LNCaP clone FGC (cell line): ENCODE measurements around the gene ITGB4.

Experiments
- DNase-seq: peaks from one replicate; pipeline ENCODE4 v3.0.0-alpha.2; 2011; ENCODE audit warnings: low read depth
- H3K4me3 ChIP-seq: 2 replicates; pipeline ENCODE4 v1.5.1; 2011; ENCODE audit warnings: mild to moderate bottlenecking, low read depth, low read length, control low read depth
- CTCF ChIP-seq: IDR thresholded peaks from 2 replicates; pipeline ENCODE4 v1.5.1; 2012; ENCODE audit warnings: mild to moderate bottlenecking; ENCODE audit not compliant: control insufficient read depth, insufficient read depth; ENCODE audit errors: extremely low read depth

ITGB4 gene

DNA sequence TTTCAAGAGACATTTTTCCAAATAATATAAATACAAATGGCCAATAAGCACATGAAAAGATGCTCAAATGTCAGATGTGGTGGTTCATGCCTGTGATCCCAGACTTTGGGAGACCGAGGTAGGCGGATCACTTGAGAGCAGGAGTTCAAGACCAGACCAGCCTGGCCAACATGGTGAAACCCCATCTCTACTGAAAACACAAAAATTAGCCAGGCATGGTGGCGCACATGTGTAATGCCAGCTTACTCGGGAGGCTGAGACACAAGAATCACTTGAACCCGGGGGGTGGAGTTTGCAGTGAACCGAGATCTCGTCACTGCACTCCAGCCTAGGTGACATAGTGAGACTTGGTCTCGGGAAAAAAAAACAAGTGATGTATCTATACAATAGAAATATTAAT, 46.6 kb downstream of the ITGB4 start:
- TF ChIP-seq CTCF: no peak
- H3K4me3 ChIP-seq: no peak overlapping the region
- no peak for DNase-seq

DNA sequence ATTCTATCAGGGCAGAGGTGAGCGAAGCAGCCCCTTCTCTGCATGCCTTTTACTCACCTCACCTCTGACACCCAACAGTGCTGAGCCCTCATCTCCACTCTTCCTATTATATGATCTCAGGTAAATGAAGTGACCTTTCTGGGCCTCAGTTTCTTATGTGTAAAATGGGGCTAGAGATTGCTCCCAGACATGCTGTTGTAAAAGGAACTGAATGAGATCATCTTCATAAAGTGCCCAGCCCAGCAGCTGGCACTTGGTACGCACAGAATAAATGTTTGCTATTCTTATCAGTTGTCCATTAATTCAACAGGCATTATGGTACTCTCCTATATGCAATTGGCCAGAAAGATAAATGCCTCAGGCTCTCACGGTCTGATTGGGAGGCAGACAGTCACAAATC, 48.3 kb downstream of the ITGB4 start:
- TF ChIP-seq CTCF: no peak
- peak; percentile 94 for DNase-seq

GRCh38 chr17:75771334-75772281, 50.3 kb downstream of the ITGB4 start:
- DNase-seq: no peak

More for the DNA sequence above, 48.3 kb downstream of the ITGB4 start:
- no peak overlapping the region for H3K4me3 ChIP-seq

DNA sequence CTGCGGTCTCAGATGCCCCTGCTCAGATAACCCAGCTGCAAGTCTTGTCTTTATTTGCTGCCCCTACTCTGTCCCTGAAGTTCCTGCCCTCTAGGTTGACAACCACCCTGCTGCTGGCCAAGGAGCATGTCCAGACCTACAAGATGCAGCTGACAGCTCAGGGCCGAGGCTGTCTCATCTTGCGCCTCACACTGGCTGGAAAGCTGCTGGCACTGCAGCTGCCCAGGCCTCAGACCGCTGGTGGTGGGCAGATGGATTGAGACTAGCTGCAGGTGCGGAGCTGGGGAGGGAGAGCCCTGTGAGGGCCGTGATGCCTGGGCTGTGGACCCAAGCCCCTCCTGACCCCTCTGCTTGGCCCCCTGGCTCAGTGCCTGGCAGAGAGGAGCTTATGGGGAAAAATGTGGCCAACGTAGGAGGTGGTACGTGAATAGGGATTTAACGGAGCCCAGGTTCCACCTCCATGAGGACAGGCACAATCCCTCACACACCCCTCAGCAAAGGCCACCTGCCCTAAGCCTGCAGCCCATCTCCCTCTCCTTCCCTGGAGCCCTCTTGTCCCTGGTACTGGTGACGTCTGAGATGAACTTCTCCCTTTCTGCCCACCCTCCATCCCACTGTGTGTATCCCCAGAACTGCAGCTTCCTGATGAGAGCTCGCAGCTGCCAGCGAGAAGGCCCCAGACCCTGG, 52.0 kb downstream of the ITGB4 start:
- no peak overlapping the region for H3K4me3 ChIP-seq
- TF ChIP-seq CTCF: no peak
- no peak for DNase-seq

More at GRCh38 chr17:75771334-75772281, 50.3 kb downstream of the ITGB4 start:
- TF ChIP-seq CTCF: peak; percentile 38
- no peak overlapping the region for H3K4me3 ChIP-seq

DNA sequence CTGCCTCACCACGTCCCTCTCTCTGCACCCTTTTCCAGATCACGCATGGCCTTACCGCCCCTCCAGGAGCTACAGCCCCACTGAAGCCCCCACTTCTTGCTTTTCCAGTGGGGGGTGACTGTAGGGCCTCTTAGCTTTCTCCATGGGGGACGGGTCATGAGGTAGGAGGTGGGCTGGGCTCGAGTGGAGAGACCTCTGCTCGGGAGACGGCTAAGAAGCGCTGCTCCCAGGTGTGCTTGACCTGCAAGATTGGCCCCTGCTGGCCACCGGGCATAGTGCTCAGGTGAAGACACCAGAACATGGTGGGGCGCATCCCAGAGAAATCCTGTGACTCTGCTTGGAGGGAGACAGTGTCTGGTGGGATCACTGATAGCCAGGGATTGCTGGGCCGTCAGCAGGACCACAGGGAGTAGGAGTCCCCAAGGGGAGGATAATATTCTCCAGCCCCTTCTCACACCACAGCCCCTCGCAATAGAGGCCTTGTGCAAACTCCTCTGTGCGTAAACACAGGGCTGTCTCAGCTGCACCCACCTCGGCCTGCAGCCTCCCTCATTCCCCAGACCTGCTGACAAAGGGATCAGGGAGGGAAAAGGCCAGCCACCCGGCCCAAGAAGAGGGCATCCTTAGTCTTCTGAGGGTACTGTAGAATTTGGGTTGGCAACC, 52.7 kb downstream of the ITGB4 start:
- TF ChIP-seq CTCF: no peak
- no peak for DNase-seq
- no peak overlapping the region for H3K4me3 ChIP-seq

DNA sequence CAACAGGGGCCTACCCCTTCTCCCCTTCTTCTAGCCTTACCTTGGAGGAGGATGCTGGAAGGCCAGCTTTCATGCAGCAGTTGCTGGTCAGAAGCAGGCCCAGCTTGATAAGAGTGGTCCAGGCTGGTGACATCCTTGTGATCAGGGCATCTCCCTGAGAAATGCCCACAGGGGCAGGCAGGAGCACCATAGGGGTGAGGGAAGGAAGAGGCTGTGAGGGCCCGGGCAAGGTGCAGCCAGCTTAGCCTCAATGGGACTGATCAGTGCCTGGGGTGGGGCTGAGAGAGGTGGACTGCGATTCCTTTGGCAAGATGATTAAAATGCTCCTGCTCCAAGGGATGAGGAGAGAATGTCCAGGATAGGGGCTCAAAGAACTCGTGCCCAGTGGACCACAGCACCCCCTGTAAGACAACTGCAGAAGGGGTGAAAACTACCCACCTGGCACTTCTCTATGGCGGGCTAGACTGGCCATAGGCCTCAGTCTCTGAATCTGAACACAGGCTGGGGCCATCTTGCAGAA, 53.3 kb downstream of the ITGB4 start:
- no peak overlapping the region for H3K4me3 ChIP-seq
- no peak for TF ChIP-seq CTCF
- no peak for DNase-seq
